Central memory CD4-positive, alpha-beta T cell (primary cell): ENCODE results near the gene XPR1.
"Not testable (repeated sequence)": the region's sequence is repeated elsewhere in the genome, so short reads cannot be mapped to it uniquely, and the experiment has no call there.

Experiments
- DNase-seq: peaks from one replicate; pipeline ENCODE4 v3.0.0; 2022

The XPR1 gene

GRCh38 chr1:180724055-180724454 is 92.2 kb downstream of the XPR1 start:
- no peak for DNase-seq

GRCh38 chr1:180726024-180726423 is 94.2 kb downstream of the XPR1 start:
- not testable (repeated sequence) for DNase-seq

- DNase-seq, result not testable (repeated sequence)
Measured at GRCh38 chr1:180727751-180728150, 95.9 kb downstream of the XPR1 start.

GRCh38 chr1:180728472-180729106 is 96.8 kb downstream of the XPR1 start:
- no peak for DNase-seq

- DNase-seq, result no peak
Measured at GRCh38 chr1:180731131-180731530, 99.3 kb downstream of the XPR1 start.

- no peak for DNase-seq
Measured at GRCh38 chr1:180732866-180733265, 101.0 kb downstream of the XPR1 start.

- DNase-seq, result no peak
Measured at GRCh38 chr1:180734366-180734765, 102.5 kb downstream of the XPR1 start.

- DNase-seq, result no peak
Measured at GRCh38 chr1:180742663-180743062, 110.8 kb downstream of the XPR1 start.

- DNase-seq, result no peak
Measured at GRCh38 chr1:180743868-180744267, 112.0 kb downstream of the XPR1 start.

GRCh38 chr1:180745098-180745497 is 113.3 kb downstream of the XPR1 start:
- no peak for DNase-seq

GRCh38 chr1:180751921-180752320 is 120.1 kb downstream of the XPR1 start:
- no peak for DNase-seq

- DNase-seq, result no peak
Measured at GRCh38 chr1:180754453-180754852, 122.6 kb downstream of the XPR1 start.

GRCh38 chr1:180757657-180758056 is 125.8 kb downstream of the XPR1 start:
- no peak for DNase-seq

GRCh38 chr1:180762796-180763195 is 131.0 kb downstream of the XPR1 start:
- DNase-seq, result no peak

- no peak for DNase-seq
Measured at GRCh38 chr1:180765151-180765550, 133.3 kb downstream of the XPR1 start.

- DNase-seq, result no peak
Measured at GRCh38 chr1:180769889-180770288, 138.1 kb downstream of the XPR1 start.

GRCh38 chr1:180773210-180773865 is 141.5 kb downstream of the XPR1 start:
- no peak for DNase-seq

GRCh38 chr1:180775801-180776200 is 144.0 kb downstream of the XPR1 start:
- DNase-seq, result no peak

GRCh38 chr1:180777072-180777689 is 145.4 kb downstream of the XPR1 start:
- DNase-seq, result no peak

GRCh38 chr1:180778782-180779398 is 147.1 kb downstream of the XPR1 start:
- no peak for DNase-seq

- no peak for DNase-seq
Measured at GRCh38 chr1:180779584-180779983, 147.8 kb downstream of the XPR1 start.

GRCh38 chr1:180781718-180782117 is 149.9 kb downstream of the XPR1 start:
- no peak for DNase-seq

- no peak for DNase-seq
Measured at GRCh38 chr1:180785291-180785690, 153.5 kb downstream of the XPR1 start.

GRCh38 chr1:180785887-180786286 is 154.1 kb downstream of the XPR1 start:
- no peak for DNase-seq
